Measurements from ENCODE around the gene MAP3K10. TPM values are rescaled to one million over a fixed set of nuclear protein-coding genes. Genes with fewer than 3 reads are reported as not detected.

Gene MAP3K10
- total RNA-seq, 1 donor from 2014 or later: 20.6 TPM

- Mint-ChIP-seq H3K27me3 (ENCODE audit: unreplicated experiment) (peaks cover 22% of the 10 kb centered on the region), H3K4me3 (ENCODE audit: unreplicated experiment) (no peak overlapping the region), H3K27ac (ENCODE audit: unreplicated experiment) (no peak overlapping the region), H3K36me3 (ENCODE audit: low read depth, unreplicated experiment) (peaks cover 4% of the 10 kb centered on the region), H3K9me3 (ENCODE audit: unreplicated experiment) (no peaks in the 10 kb centered on the region), H3K4me1 (ENCODE audit: unreplicated experiment) (peaks cover 23% of the 10 kb centered on the region)
- no peak for DNase-seq (ENCODE audit: low spot score)
- no peak for TF ChIP-seq CTCF (IDR thresholded peaks at IDR 0.05; ENCODE audit: unreplicated experiment)
Observed at GRCh38 chr19:40228346-40228745, 37.1 kb downstream of the MAP3K10 start.

- Mint-ChIP-seq H3K27me3 (ENCODE audit: unreplicated experiment) (peaks cover 22% of the 10 kb centered on the region), H3K27ac (ENCODE audit: unreplicated experiment) (no peak overlapping the region), H3K36me3 (ENCODE audit: low read depth, unreplicated experiment) (peaks cover 4% of the 10 kb centered on the region), H3K9me3 (ENCODE audit: unreplicated experiment) (no peaks in the 10 kb centered on the region), H3K4me3 (ENCODE audit: unreplicated experiment) (no peak overlapping the region), H3K4me1 (ENCODE audit: unreplicated experiment) (peaks cover 23% of the 10 kb centered on the region)
- TF ChIP-seq CTCF (IDR thresholded peaks at IDR 0.05; ENCODE audit: unreplicated experiment): no peak
- no peak for DNase-seq (ENCODE audit: low spot score)
Observed at GRCh38 chr19:40228863-40229262, 37.6 kb downstream of the MAP3K10 start.

- Mint-ChIP-seq H3K9me3 (ENCODE audit: unreplicated experiment) (no peaks in the 10 kb centered on the region), H3K4me3 (ENCODE audit: unreplicated experiment) (no peak overlapping the region), H3K27ac (ENCODE audit: unreplicated experiment) (no peak overlapping the region), H3K27me3 (ENCODE audit: unreplicated experiment) (peaks cover 24% of the 10 kb centered on the region), H3K36me3 (ENCODE audit: low read depth, unreplicated experiment) (peaks cover 4% of the 10 kb centered on the region), H3K4me1 (ENCODE audit: unreplicated experiment) (peaks cover 23% of the 10 kb centered on the region)
- DNase-seq (ENCODE audit: low spot score): no peak
- TF ChIP-seq CTCF (IDR thresholded peaks at IDR 0.05; ENCODE audit: unreplicated experiment): no peak
Observed at GRCh38 chr19:40229484-40229883, 38.3 kb downstream of the MAP3K10 start.

- peaks cover 4% of the 10 kb centered on the region for H3K36me3 Mint-ChIP-seq (ENCODE audit: low read depth, unreplicated experiment)
- H3K9me3 Mint-ChIP-seq (ENCODE audit: unreplicated experiment): no peaks in the 10 kb centered on the region
- TF ChIP-seq CTCF (IDR thresholded peaks at IDR 0.05; ENCODE audit: unreplicated experiment): no peak
- peaks cover 23% of the 10 kb centered on the region for H3K4me1 Mint-ChIP-seq (ENCODE audit: unreplicated experiment)
- DNase-seq (ENCODE audit: low spot score): no peak
- H3K27me3 Mint-ChIP-seq (ENCODE audit: unreplicated experiment): peaks cover 21% of the 10 kb centered on the region
- no peak overlapping the region for H3K4me3 Mint-ChIP-seq (ENCODE audit: unreplicated experiment)
- no peak overlapping the region for H3K27ac Mint-ChIP-seq (ENCODE audit: unreplicated experiment)
Observed at GRCh38 chr19:40229926-40230417, 38.7 kb downstream of the MAP3K10 start.

GRCh38 chr19:40231057-40231456 is 39.8 kb downstream of the MAP3K10 start:
- no peak for TF ChIP-seq CTCF (IDR thresholded peaks at IDR 0.05; ENCODE audit: unreplicated experiment)
- Mint-ChIP-seq H3K9me3 (ENCODE audit: unreplicated experiment) (no peaks in the 10 kb centered on the region), H3K27ac (ENCODE audit: unreplicated experiment) (no peak overlapping the region), H3K36me3 (ENCODE audit: low read depth, unreplicated experiment) (no peaks in the 10 kb centered on the region), H3K27me3 (ENCODE audit: unreplicated experiment) (peaks cover 11% of the 10 kb centered on the region), H3K4me3 (ENCODE audit: unreplicated experiment) (peak overlapping the region; percentile 4), H3K4me1 (ENCODE audit: unreplicated experiment) (peaks cover 23% of the 10 kb centered on the region)
- DNase-seq (ENCODE audit: low spot score): no peak

Measured in endothelial cell (in vitro differentiated cells).